Fibroblast of pulmonary artery (primary cell): ENCODE measurements around the gene KRR1.

ENCODE experiments used
- DNase-seq: peaks from one replicate; pipeline ENCODE4 v3.0.0-alpha.2; 2010; ENCODE audit warnings: low read depth
- H3K4me3 ChIP-seq: replicated peaks from 2 replicates; pipeline ENCODE4 v1.5.1; 2011; ENCODE audit warnings: low read depth, mild to moderate bottlenecking, control low read depth, low read length, moderate library complexity
- CTCF ChIP-seq: IDR thresholded peaks from 2 replicates; pipeline ENCODE4 v1.5.1; 2011; ENCODE audit warnings: mild to moderate bottlenecking, control low read depth, low read length, inconsistent platforms; ENCODE audit errors: missing control alignments

KRR1 gene

GRCh38 chr12:75542942-75543341 is 31.5 kb upstream of the KRR1 start:
- DNase-seq, result peak; percentile 59
- H3K4me3 ChIP-seq, result no peak overlapping the region
- TF ChIP-seq CTCF, result no peak

- no peak for TF ChIP-seq CTCF
- H3K4me3 ChIP-seq, result no peak overlapping the region
- no peak for DNase-seq
Observed at GRCh38 chr12:75539889-75540288, 28.5 kb upstream of the KRR1 start.

- no peak for TF ChIP-seq CTCF
- peak; percentile 14 for DNase-seq
- no peak overlapping the region for H3K4me3 ChIP-seq
Observed at GRCh38 chr12:75533239-75533638, 21.8 kb upstream of the KRR1 start.

- no peak overlapping the region for H3K4me3 ChIP-seq
- no peak for TF ChIP-seq CTCF
- no peak for DNase-seq
Observed at GRCh38 chr12:75529826-75530225, 18.4 kb upstream of the KRR1 start.

GRCh38 chr12:75529316-75529715 is 17.9 kb upstream of the KRR1 start:
- TF ChIP-seq CTCF, result no peak
- DNase-seq, result no peak
- H3K4me3 ChIP-seq, result no peak overlapping the region

GRCh38 chr12:75528692-75529091 is 17.3 kb upstream of the KRR1 start:
- TF ChIP-seq CTCF, result no peak
- H3K4me3 ChIP-seq, result no peak overlapping the region
- DNase-seq, result no peak

GRCh38 chr12:75528272-75528671 is 16.9 kb upstream of the KRR1 start:
- no peak for TF ChIP-seq CTCF
- no peak for DNase-seq
- H3K4me3 ChIP-seq, result no peak overlapping the region
